NCI-H510A treated with DMSO at 0.1 percent for 48 hours (cell line): ENCODE results near the gene ACOXL.
A peak's percentile ranks its signal among the peaks of the same experiment; 100 is the strongest.
"Not testable (repeated sequence)": the region's sequence is repeated elsewhere in the genome, so short reads cannot be mapped to it uniquely, and the experiment has no call there.

ENCODE experiments used
- DNase-seq: peaks from one replicate; lab custom pipeline; 2025; lab: John Stamatoyannopoulos, UW

The ACOXL gene

GRCh38 chr2:111061191-111061590 lies 328.8 kb downstream of the ACOXL start:
- no peak for DNase-seq

- DNase-seq, result no peak
Measured at GRCh38 chr2:111062417-111062816, 330.0 kb downstream of the ACOXL start.

- DNase-seq, result no peak
Measured at GRCh38 chr2:111066062-111066593, 333.8 kb downstream of the ACOXL start.

- DNase-seq, result peak; percentile 97
Measured at GRCh38 chr2:111068435-111069058, 336.2 kb downstream of the ACOXL start.

GRCh38 chr2:111069722-111070121 lies 337.3 kb downstream of the ACOXL start:
- DNase-seq, result no peak

GRCh38 chr2:111071600-111072171 lies 339.3 kb downstream of the ACOXL start:
- peak; percentile 67 for DNase-seq

GRCh38 chr2:111072220-111072871 lies 340.0 kb downstream of the ACOXL start:
- no peak for DNase-seq

- not testable (repeated sequence) for DNase-seq
Measured at GRCh38 chr2:111082659-111083058, 350.3 kb downstream of the ACOXL start.

GRCh38 chr2:111091811-111092211 lies 359.4 kb downstream of the ACOXL start:
- DNase-seq, result no peak

- no peak for DNase-seq
Measured at GRCh38 chr2:111094691-111095090, 362.3 kb downstream of the ACOXL start.

GRCh38 chr2:111095434-111095833 lies 363.1 kb downstream of the ACOXL start:
- DNase-seq, result no peak

GRCh38 chr2:111099402-111099801 lies 367.0 kb downstream of the ACOXL start:
- no peak for DNase-seq

- DNase-seq, result peak; percentile 39
Measured at GRCh38 chr2:111100087-111100764, 367.9 kb downstream of the ACOXL start.

- peak; percentile 9 for DNase-seq
Measured at GRCh38 chr2:111100765-111101162, 368.4 kb downstream of the ACOXL start.

GRCh38 chr2:111101592-111101991 lies 369.2 kb downstream of the ACOXL start:
- DNase-seq, result no peak

GRCh38 chr2:111102216-111102615 lies 369.8 kb downstream of the ACOXL start:
- DNase-seq, result no peak

- DNase-seq, result no peak
Measured at GRCh38 chr2:111105926-111106325, 373.6 kb downstream of the ACOXL start.

GRCh38 chr2:111106706-111107105 lies 374.3 kb downstream of the ACOXL start:
- DNase-seq, result no peak

GRCh38 chr2:111108745-111109271 lies 376.4 kb downstream of the ACOXL start:
- no peak for DNase-seq

GRCh38 chr2:111111101-111111755 lies 378.9 kb downstream of the ACOXL start:
- DNase-seq, result no peak

GRCh38 chr2:111113838-111114237 lies 381.5 kb downstream of the ACOXL start:
- DNase-seq, result no peak
